Transverse colon (tissue), 4 donors: ENCODE results near the gene ZBTB7C. TPM values are rescaled to one million over a fixed set of nuclear protein-coding genes. Genes with fewer than 3 reads are reported as not detected.

ENCODE experiments used
- DNase-seq: peaks from one replicate; pipeline ENCODE4 v3.0.0-alpha.2; 2019
- H3K27ac ChIP-seq, 4 donors: fragments of 200-600 bp; sonication (generic); 2 replicates each; pipeline ENCODE4 v1.5.1; 2016 to 2018; ENCODE audit warnings: inconsistent platforms in 4 of 4
- H3K27me3 ChIP-seq: fragments of 200-600 bp; sonication (generic); 2 replicates; pipeline ENCODE4 v1.5.1; 2017; ENCODE audit warnings: inconsistent platforms
- H3K36me3 ChIP-seq, 4 donors: fragments of 200-600 bp; sonication (generic); 2 replicates each; pipeline ENCODE4 v1.5.1; 2017 to 2019; ENCODE audit warnings: inconsistent platforms in 4 of 4
- H3K4me1 ChIP-seq, 4 donors: fragments of 200-600 bp; sonication (generic); 2 replicates each; pipeline ENCODE4 v1.5.1; 2017 to 2020; ENCODE audit warnings: inconsistent platforms in 4 of 4
- H3K4me3 ChIP-seq, 4 donors: fragments of 200-600 bp; sonication (generic); 1 replicate in 1 of 4; 2 replicates in 3 of 4; pipeline versions ENCODE4 v1.5.1 to v1.6.1; 2017 to 2019; ENCODE audit warnings: inconsistent platforms in 4 of 4
- H3K9me3 ChIP-seq, 2 donors: fragments of 200-600 bp; sonication (generic); 2 replicates each; pipeline ENCODE4 v1.5.1; 2017 to 2019; ENCODE audit warnings: inconsistent platforms in 2 of 2
- CTCF ChIP-seq, 5 experiments: fragments of 200-600 bp in 3 of 5; fragments of 450-650 bp in 2 of 5; sonication (generic) in 3 of 5; IDR thresholded peaks; 1 replicate in 2 of 5; 2 replicates in 3 of 5; pipeline ENCODE4 v1.5.1; 2016 to 2017; ENCODE audit warnings: antibody characterized with exemption in 5 of 5, inconsistent platforms in 3 of 5, mild to moderate bottlenecking in 2 of 5, moderate library complexity in 1 of 5
- EP300 ChIP-seq: sonication (generic); formaldehyde crosslinking; IDR thresholded peaks from one replicate; pipeline ENCODE4 v1.6.1; 2017; ENCODE audit warnings: antibody characterized with exemption, low read depth
- POLR2A ChIP-seq: fragments of 450-650 bp; IDR thresholded peaks from one replicate; pipeline ENCODE4 v1.6.1; 2016; ENCODE audit warnings: antibody characterized with exemption, mild to moderate bottlenecking, moderate library complexity
- POLR2AphosphoS5 ChIP-seq, 3 donors: sonication (generic); formaldehyde crosslinking; IDR thresholded peaks; one replicate each; pipeline ENCODE4 v1.6.1; 2016; ENCODE audit warnings: antibody characterized with exemption in 3 of 3
- WGBS, 2 donors: methylation state at CpG; one replicate each; pipeline ENCODE4 v1.1.5; 2018; ENCODE audit warnings: low coverage in 1 of 2; 5-methylcytosine and 5-hydroxymethylcytosine counted together
- in situ Hi-C, 4 donors: fragments of 200-750 bp; cut with MboI; loops; one replicate each; pipeline versions ENCODE4 v1.15.0 to v1.15.1; 2017; ENCODE audit warnings: low sequenced_read_pairs in 3 of 4, low pct_ligation_motif_present in 1 of 4, low pct_unique_long_range_greater_than_20kb in 1 of 4
- intact Hi-C: fragments of 100-400 bp; cut with DNase I; formaldehyde crosslinking; loops from one replicate; pipeline ENCODE4 v1.15.1; 2023; ENCODE audit warnings: low total_unique reads
- total RNA-seq, 4 donors: library from RNA; depleted of rRNA; stranded (reverse); fragments of >200 nt; gene quantifications; one replicate each; pipeline ENCODE4 v1.1.0, GENCODE V29; 2016

The ZBTB7C gene
- total RNA-seq, 4 donors from 2014 or later: 38.4 to 81.2 (median 47.5) TPM

GRCh38 chr18:48104705-48105104 lies 304.5 kb downstream of the ZBTB7C start:
- H3K4me1 ChIP-seq: peaks cover 0 to 24% (median 6%) of the 10 kb centered on the region in 4 donors
- no peaks in the 10 kb centered on the region for H3K27me3 ChIP-seq
- 51 to 70% methylated on average over 2 to 6 of the region's 6 CpGs for WGBS, 2 donors
- no peaks in the 10 kb centered on the region for H3K36me3 ChIP-seq
- peak overlapping the region in 1 of 4 donors; percentile 4 for H3K27ac ChIP-seq
- H3K9me3 ChIP-seq: no peaks in the 10 kb centered on the region
- DNase-seq: peak; percentile 37
- intact Hi-C loops: no loop called here
- in situ Hi-C loops: no loop called here
- no peak for TF ChIP-seq CTCF (IDR thresholded peaks at IDR 0.05)
- TF ChIP-seq POLR2A: no peak
- no peak for TF ChIP-seq POLR2AphosphoS5 (IDR thresholded peaks at IDR 0.05)
- no peak for TF ChIP-seq EP300
- H3K4me3 ChIP-seq: no peak overlapping the region

GRCh38 chr18:48100651-48101165 lies 308.5 kb downstream of the ZBTB7C start:
- in situ Hi-C loops: no loop called here

DNA sequence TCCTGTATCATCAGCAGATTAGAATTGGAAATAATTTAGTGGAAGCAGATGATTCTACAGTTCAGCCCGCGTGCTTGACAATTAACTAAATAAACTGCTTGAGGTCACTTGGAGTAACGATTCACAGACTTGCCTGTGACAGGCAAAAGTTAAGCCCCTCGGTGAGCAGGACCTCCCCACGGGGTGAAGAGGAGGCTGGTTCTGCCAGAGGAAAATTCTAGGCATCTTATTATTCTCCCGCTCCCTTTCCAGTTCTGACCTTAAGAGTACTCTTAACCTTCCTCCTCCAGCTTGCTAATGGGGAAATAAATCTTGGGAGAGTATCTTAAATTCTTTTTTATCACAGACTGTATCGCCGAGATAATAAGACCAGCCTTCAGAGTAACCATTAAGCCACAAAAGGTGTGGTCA lies 309.0 kb downstream of the ZBTB7C start:
- H3K4me1 ChIP-seq: peaks cover 0 to 5% (median under 1%) of the 10 kb centered on the region in 4 donors
- H3K36me3 ChIP-seq: no peaks in the 10 kb centered on the region
- no peak overlapping the region for H3K27ac ChIP-seq
- H3K27me3 ChIP-seq: no peaks in the 10 kb centered on the region
- H3K4me3 ChIP-seq: no peak overlapping the region
- in situ Hi-C loops: no loop called here
- no peaks in the 10 kb centered on the region for H3K9me3 ChIP-seq
- intact Hi-C loops: no loop called here
- TF ChIP-seq EP300: no peak
- TF ChIP-seq POLR2AphosphoS5 (IDR thresholded peaks at IDR 0.05): no peak
- no peak for TF ChIP-seq CTCF (IDR thresholded peaks at IDR 0.05)
- no peak for TF ChIP-seq POLR2A
- DNase-seq: no peak
- WGBS, 2 donors: 68 to 87% methylated on average over 5 to 8 of the region's 8 CpGs

More at GRCh38 chr18:48100651-48101165, 308.5 kb downstream of the ZBTB7C start:
- H3K4me1 ChIP-seq: peaks cover 0 to 5% (median 2%) of the 10 kb centered on the region in 4 donors
- H3K36me3 ChIP-seq: no peaks in the 10 kb centered on the region
- intact Hi-C loops: no loop called here
- no peaks in the 10 kb centered on the region for H3K9me3 ChIP-seq
- TF ChIP-seq POLR2A (no peak), POLR2AphosphoS5 (IDR thresholded peaks at IDR 0.05) (no peak), CTCF (IDR thresholded peaks at IDR 0.05) (no peak), EP300 (no peak)
- H3K27me3 ChIP-seq: no peaks in the 10 kb centered on the region
- H3K27ac ChIP-seq: no peak overlapping the region
- no peak overlapping the region for H3K4me3 ChIP-seq
- DNase-seq: no peak
- 70 to 85% methylated on average over 4 to 8 of the region's 9 CpGs for WGBS, 2 donors

DNA sequence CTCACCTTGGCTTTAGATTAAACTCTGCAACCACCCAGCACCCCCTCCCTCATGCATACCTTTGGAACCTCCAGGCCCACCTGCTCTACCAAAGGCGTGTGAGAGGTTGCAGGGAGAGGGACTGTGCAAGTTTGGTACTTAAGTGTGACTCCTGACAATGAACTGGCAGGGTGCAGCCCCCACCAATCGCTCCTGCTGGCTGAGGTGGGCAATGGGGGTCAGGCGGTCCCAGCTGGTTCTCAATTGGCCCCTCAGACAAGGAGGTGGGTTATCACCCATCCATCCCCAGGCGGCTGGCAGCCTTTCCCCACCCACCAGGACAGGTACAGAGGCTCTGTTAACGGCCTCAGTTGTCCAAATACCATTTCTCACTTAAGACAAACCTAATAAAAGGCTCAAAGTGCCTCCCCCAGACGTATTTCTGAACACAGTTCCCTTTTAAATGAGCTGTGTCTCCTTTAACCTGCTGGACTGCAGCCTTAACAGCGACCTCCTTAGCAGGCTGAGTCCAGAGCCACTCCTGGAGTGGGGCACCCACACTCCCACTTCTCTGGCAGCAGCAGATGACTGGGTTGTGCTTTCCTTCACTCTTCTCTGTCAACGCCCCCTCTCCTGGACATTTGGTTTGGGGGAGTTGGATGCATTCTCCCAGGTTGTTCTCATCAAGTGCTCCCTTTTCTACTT lies 309.6 kb downstream of the ZBTB7C start:
- DNase-seq: no peak
- no peak overlapping the region for H3K27ac ChIP-seq
- 57 to 67% methylated on average over 2 to 8 of the region's 8 CpGs for WGBS, 2 donors
- H3K36me3 ChIP-seq: no peaks in the 10 kb centered on the region
- intact Hi-C loops: no loop called here
- no peak overlapping the region for H3K4me3 ChIP-seq
- peaks cover 0 to under 1% (median 0%) of the 10 kb centered on the region in 4 donors for H3K4me1 ChIP-seq
- no peaks in the 10 kb centered on the region for H3K9me3 ChIP-seq
- H3K27me3 ChIP-seq: no peaks in the 10 kb centered on the region
- in situ Hi-C loops: no loop called here
- TF ChIP-seq EP300 (no peak), POLR2AphosphoS5 (IDR thresholded peaks at IDR 0.05) (no peak), POLR2A (no peak), CTCF (IDR thresholded peaks at IDR 0.05) (no peak)
